Tibial artery (tissue), 4 donors: ENCODE data around the gene RAPGEF4.

Source experiments
- DNase-seq, 2 donors: peaks; one replicate each; pipeline ENCODE4 v3.0.0-alpha.2; 2019
- H3K27ac ChIP-seq, 2 donors: fragments of 200-600 bp; sonication (generic) in 1 of 2; 1 replicate in 1 of 2; 2 replicates in 1 of 2; pipeline ENCODE4 v1.5.1; 2018 to 2019; ENCODE audit warnings: mild to moderate bottlenecking in 1 of 2
- H3K27me3 ChIP-seq, 2 donors: fragments of 200-600 bp; sonication (generic) in 1 of 2; one replicate each; pipeline versions ENCODE4 v1.5.1 to v1.6.0; 2016 to 2019
- H3K36me3 ChIP-seq, 3 donors: fragments of 200-600 bp; sonication (generic) in 2 of 3; one replicate each; pipeline ENCODE4 v1.5.1; 2016 to 2019; ENCODE audit warnings: mild to moderate bottlenecking in 2 of 3
- H3K4me1 ChIP-seq, 4 donors: fragments of 200-600 bp; sonication (generic) in 2 of 4; 1 replicate in 3 of 4; 2 replicates in 1 of 4; pipeline ENCODE4 v1.5.1; 2016 to 2019
- H3K4me3 ChIP-seq, 2 donors: fragments of 200-600 bp; sonication (generic) in 1 of 2; 1 replicate in 1 of 2; 2 replicates in 1 of 2; pipeline ENCODE4 v1.5.1; 2018 to 2019; ENCODE audit warnings: mild to moderate bottlenecking in 2 of 2
- H3K9me3 ChIP-seq, 3 donors: fragments of 200-600 bp; sonication (generic) in 1 of 3; one replicate each; pipeline ENCODE4 v1.5.1; 2016 to 2019
- intact Hi-C: fragments of 100-400 bp; cut with DNase I; formaldehyde crosslinking; loops from one replicate; pipeline ENCODE4 v1.15.0; 2023; ENCODE audit warnings: low total_unique reads
- TF ChIP-seq, protein P1 (sequence below), 2 experiments: fragments of 200-600 bp in 1 of 2; fragments of 450-650 bp in 1 of 2; IDR thresholded peaks; one replicate each; pipeline ENCODE4 v1.5.1; 2017 to 2019; ENCODE audit warnings: antibody characterized with exemption in 2 of 2, mild to moderate bottlenecking in 1 of 2, moderate library complexity in 1 of 2

RAPGEF4 gene

DNA sequence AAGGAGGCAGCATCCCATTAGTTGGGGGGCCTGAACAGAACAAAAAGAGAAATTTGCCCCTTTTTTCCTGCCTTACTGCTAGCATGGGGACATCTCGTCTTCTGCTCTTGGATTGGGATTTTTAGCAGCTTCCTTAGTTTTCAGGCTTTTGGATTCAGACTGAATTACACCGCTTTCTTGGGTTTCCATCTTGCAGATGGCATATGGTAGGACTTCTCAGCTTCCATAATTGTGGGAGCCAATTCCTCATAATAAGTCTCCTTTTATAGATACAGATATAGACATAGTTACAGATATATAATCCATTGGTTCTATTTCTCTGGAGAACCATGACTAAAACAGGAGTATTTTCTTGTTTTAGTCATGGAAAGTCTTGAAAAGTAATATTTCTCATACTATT lies 5.2 kb upstream of the RAPGEF4 start:
- no peak overlapping the region for H3K27ac ChIP-seq
- H3K9me3 ChIP-seq = no peaks in the 10 kb centered on the region
- intact Hi-C loops = no loop called here
- TF ChIP-seq, protein P1, sequence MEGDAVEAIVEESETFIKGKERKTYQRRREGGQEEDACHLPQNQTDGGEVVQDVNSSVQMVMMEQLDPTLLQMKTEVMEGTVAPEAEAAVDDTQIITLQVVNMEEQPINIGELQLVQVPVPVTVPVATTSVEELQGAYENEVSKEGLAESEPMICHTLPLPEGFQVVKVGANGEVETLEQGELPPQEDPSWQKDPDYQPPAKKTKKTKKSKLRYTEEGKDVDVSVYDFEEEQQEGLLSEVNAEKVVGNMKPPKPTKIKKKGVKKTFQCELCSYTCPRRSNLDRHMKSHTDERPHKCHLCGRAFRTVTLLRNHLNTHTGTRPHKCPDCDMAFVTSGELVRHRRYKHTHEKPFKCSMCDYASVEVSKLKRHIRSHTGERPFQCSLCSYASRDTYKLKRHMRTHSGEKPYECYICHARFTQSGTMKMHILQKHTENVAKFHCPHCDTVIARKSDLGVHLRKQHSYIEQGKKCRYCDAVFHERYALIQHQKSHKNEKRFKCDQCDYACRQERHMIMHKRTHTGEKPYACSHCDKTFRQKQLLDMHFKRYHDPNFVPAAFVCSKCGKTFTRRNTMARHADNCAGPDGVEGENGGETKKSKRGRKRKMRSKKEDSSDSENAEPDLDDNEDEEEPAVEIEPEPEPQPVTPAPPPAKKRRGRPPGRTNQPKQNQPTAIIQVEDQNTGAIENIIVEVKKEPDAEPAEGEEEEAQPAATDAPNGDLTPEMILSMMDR (IDR thresholded peaks at IDR 0.05) = no peak
- no peak overlapping the region for H3K4me3 ChIP-seq
- H3K27me3 ChIP-seq = peaks cover 0 to 9% of the 10 kb centered on the region in 2 donors
- no peaks in the 10 kb centered on the region for H3K36me3 ChIP-seq
- H3K4me1 ChIP-seq = peaks cover 0 to 5% (median 5%) of the 10 kb centered on the region in 4 donors
- no peak for DNase-seq

DNA sequence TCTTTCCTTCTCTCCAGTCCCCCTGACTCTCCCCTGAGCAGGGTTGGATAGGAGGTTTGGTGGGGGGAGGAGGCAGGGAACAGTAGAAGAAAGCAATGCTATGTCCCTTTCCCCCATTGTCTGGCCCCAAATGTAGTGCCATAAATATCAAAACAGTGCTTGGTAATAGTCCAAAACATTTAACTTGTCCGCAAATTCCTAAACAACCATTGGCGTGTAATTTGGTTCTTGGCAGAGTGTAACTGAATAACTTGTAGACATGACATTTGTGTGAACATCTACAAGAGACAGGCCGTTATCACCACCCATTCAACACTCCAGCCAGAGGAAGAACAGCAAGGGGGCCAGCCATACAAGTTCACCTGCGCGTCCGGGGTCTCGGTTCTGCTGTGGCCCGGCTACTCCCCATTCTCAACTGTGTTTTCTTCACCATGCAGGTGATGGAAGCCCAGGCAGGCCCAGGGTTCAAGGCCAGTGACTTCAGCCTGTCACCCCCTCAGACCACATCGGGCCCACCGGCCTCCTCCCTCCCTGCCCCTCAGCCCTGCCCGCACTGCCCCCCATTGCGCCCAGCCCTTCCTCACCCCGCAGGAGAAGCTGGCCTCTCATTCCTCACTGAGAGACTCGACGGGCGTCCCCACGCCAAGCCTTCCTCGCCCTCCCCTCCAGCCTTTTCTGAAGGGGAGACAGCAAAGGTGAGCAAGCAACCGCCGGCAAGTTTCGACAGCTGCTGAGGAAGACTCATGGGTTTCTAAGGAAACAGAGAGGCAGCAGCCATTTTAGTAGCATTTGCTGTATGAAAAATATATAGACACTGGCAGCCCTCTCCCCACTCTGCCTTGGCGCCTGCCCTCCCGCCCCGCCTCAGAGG lies 699 bp upstream of the RAPGEF4 start:
- H3K4me3 ChIP-seq = peak overlapping the region; percentile 47 to 56
- DNase-seq = no peak
- no peaks in the 10 kb centered on the region for H3K9me3 ChIP-seq
- H3K4me1 ChIP-seq = peaks cover 0 to 16% (median 13%) of the 10 kb centered on the region in 4 donors
- peaks cover 0 to 16% of the 10 kb centered on the region in 2 donors for H3K27me3 ChIP-seq
- TF ChIP-seq, protein P1 (IDR thresholded peaks at IDR 0.05) = no peak
- H3K27ac ChIP-seq = no peak overlapping the region
- intact Hi-C loops = no loop called here
- H3K36me3 ChIP-seq = no peaks in the 10 kb centered on the region

DNA sequence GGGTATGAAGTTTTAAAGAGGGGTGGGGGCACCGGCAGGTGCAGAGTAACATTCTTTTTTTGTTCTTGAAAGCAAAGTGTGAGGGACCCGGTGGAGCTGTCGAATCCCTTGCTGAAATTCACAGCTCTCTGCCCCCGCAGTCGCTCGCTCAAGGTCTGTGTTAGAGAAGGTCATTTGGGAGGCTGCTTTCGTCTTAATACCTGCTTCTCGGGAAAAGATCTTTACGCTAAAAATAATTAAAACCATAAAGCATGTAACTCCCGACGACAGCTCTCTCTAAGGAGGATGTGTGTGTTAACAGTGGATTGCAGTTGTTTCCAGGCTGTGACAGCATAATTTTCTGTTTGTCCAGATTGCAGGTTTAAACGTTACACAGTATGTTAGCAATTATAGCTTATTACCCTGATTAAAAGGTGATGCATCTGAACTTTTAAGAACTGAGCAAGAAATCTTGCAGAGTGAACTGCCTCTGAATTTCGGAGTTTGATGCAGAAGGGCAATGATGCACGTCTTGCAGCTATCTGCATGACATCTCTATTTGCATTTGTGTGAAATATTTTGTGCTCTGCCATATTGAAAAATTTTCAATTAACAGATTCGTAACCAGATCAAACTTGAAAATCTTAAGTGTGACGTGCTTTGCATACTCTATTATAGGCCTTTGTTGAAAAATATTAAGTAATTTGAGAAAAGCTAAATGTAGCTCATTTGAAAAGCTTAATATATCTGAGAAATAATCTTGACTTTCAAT lies 954 bp downstream of the RAPGEF4 start:
- peaks cover 0 to 16% of the 10 kb centered on the region in 2 donors for H3K27me3 ChIP-seq
- DNase-seq = no peak
- H3K36me3 ChIP-seq = no peaks in the 10 kb centered on the region
- TF ChIP-seq, protein P1 (IDR thresholded peaks at IDR 0.05) = no peak
- H3K4me3 ChIP-seq = peak overlapping the region; percentile 47 to 56
- intact Hi-C loops = no loop called here
- no peaks in the 10 kb centered on the region for H3K9me3 ChIP-seq
- H3K4me1 ChIP-seq = peaks cover 0 to 16% (median 13%) of the 10 kb centered on the region in 4 donors
- no peak overlapping the region for H3K27ac ChIP-seq

DNA sequence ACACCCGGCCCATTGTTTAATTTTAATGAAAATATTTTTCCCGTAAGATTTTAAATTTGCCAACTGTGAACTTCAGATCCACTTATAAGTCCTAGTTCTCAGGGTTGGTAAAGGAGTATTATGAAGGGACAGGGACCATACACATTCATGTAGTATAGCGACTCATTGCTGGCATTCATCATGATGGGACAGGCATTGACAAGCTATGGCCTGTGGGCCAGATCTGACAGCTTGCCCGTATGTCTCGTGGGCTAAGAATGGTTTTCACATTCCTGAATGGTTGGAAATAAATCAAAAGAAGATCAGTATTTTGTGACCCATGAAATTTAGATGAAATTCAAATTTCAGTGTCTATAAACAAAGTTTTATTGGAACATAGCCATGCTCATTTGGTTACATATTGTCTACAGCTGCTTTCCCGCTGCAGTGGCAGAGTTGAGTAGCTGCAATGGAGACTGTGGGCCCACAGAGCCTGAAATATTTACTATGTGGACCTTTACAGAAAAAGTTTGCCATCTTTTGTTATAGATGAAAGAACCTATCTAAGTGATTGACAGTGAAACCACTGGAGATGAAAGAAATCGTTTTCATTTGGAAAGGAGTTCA lies 4.1 kb downstream of the RAPGEF4 start:
- Histone ChIP-seq H3K27me3 (peaks cover 0 to 14% of the 10 kb centered on the region in 2 donors), H3K9me3 (peaks cover 0 to 4% (median 0%) of the 10 kb centered on the region in 3 donors), H3K36me3 (no peaks in the 10 kb centered on the region), H3K27ac (no peak overlapping the region), H3K4me1 (peaks cover 0 to 16% (median 13%) of the 10 kb centered on the region in 4 donors), H3K4me3 (no peak overlapping the region)
- intact Hi-C loops = no loop called here
- TF ChIP-seq, protein P1 (IDR thresholded peaks at IDR 0.05) = no peak
- DNase-seq = no peak

DNA sequence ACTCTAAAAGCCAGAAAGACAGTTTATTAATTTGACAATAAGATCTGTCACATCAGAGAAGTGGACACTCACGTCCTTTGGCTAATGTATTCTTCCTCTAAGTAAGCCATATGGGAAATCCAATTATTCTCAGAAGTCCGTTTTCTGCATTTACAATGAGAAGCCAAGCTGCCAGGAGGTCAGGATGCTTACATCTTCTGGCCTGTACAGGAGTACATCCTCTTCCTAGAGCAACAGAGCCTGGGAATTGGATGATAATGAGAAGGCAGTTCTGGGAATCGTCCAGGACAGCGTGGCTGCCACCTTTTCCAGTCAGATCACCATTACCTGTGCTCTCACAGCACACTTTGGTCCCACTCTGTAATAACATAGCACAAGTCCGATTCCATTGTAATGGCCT lies 5.2 kb downstream of the RAPGEF4 start:
- peaks cover 0 to 3% of the 10 kb centered on the region in 2 donors for H3K27me3 ChIP-seq

More for the DNA sequence above, 5.2 kb downstream of the RAPGEF4 start:
- TF ChIP-seq, protein P1 (IDR thresholded peaks at IDR 0.05) = no peak
- intact Hi-C loops = no loop called here
- Histone ChIP-seq H3K36me3 (no peaks in the 10 kb centered on the region), H3K9me3 (peaks cover 0 to 8% (median 0%) of the 10 kb centered on the region in 3 donors), H3K4me3 (no peak overlapping the region), H3K4me1 (peaks cover 0 to 6% (median 4%) of the 10 kb centered on the region in 4 donors), H3K27ac (no peak overlapping the region)
- no peak for DNase-seq
